Myometrial cell (primary cell): ENCODE results near the gene EDDM13. TPM values are rescaled to one million over a fixed set of nuclear protein-coding genes. Genes with fewer than 3 reads are reported as not detected.

Source experiments
- total RNA-seq: library from RNA; depleted of rRNA; stranded (reverse); fragments of >200 nt; gene quantifications from 2 replicates; pipeline ENCODE4 v1.2.3, GENCODE V29; 2015

The EDDM13 gene
- not detected in 2 replicates for total RNA-seq

GRCh38 chr19:56272161-56272798 lies at the start of gene EDDM13:
Gene EDDM13, plus strand, starts transcription at chr19:56272748. Its CDS starts 87 bp downstream, at chr19:56272835.

GRCh38 chr19:56314381-56315076 lies 42.0 kb downstream of the EDDM13 start, which contains the start of gene ZSCAN5A:
Gene ZSCAN5A, minus strand, starts transcription at chr19:56314839. Its CDS starts 89,793 bp downstream, at chr19:56225046.

Other genes starting within 250 kb of the EDDM13 start
- gene ZNF787, start 151.5 kb upstream of the EDDM13 start, total RNA-seq = 12.8 and 18.7 TPM in 2 replicates
- gene ZNF444, start 131.5 kb upstream of the EDDM13 start, total RNA-seq = 14.4 and 21.4 TPM in 2 replicates
- not detected in 2 replicates for gene GALP, start 96.7 kb upstream of the EDDM13 start, total RNA-seq
- gene ZSCAN5B, start 75.0 kb upstream of the EDDM13 start, total RNA-seq = 0.18 TPM in 1 of 2 replicates, not detected in the other
- not detected in 2 replicates for gene ZSCAN5C, start 70.5 kb upstream of the EDDM13 start, total RNA-seq
- gene ZSCAN5A, start 42.1 kb downstream of the EDDM13 start, total RNA-seq = 1.7 and 9.0 TPM in 2 replicates
- gene ZNF582, start 120.8 kb downstream of the EDDM13 start, total RNA-seq = 0.35 and 0.58 TPM in 2 replicates
- 0.86 and 1.8 TPM in 2 replicates for gene ZNF583, start 131.6 kb downstream of the EDDM13 start, total RNA-seq
- gene ZNF667, start 204.6 kb downstream of the EDDM13 start, total RNA-seq = 0.71 and 0.86 TPM in 2 replicates
- gene ZNF471, start 235.1 kb downstream of the EDDM13 start, total RNA-seq = 0.71 and 1.2 TPM in 2 replicates